HG02588 (cell line): ENCODE data around the gene MIB2.
A peak's percentile ranks its signal among the peaks of the same experiment; 100 is the strongest.

ENCODE experiments used
- ATAC-seq: cut with Tn5 transposase; IDR thresholded peaks from one replicate; pipeline ENCODE4 v1.9.1; 2021; ENCODE audit warnings: mild to moderate bottlenecking, moderate library complexity; ENCODE audit not compliant: unreplicated experiment

The MIB2 gene

GRCh38 chr1:1677718-1678580 is 62.6 kb downstream of the MIB2 start:
- ATAC-seq = peak; percentile 48

- no peak for ATAC-seq
Observed at GRCh38 chr1:1678581-1679380, 63.5 kb downstream of the MIB2 start.
